ENCODE measurements around the gene APBB2.

- TF ChIP-seq SMC3 (IDR thresholded peaks at IDR 0.05; ENCODE audit: low read depth, low read length): no peak
- TF ChIP-seq CTCF (conservative IDR thresholded peaks at IDR 0.05; ENCODE audit: low read depth, low read length): no peak
- no peak for TF ChIP-seq POLR2A (IDR thresholded peaks at IDR 0.05; ENCODE audit: low read depth, low read length)
- TF ChIP-seq MAZ (IDR thresholded peaks at IDR 0.05; ENCODE audit: borderline replicate concordance, low read depth, low read length): no peak
- no peak for TF ChIP-seq FOS (IDR thresholded peaks at IDR 0.05; ENCODE audit: low read depth, low read length)
- no peak for TF ChIP-seq RAD21 (IDR thresholded peaks at IDR 0.05; ENCODE audit: low read length)
- no peak for TF ChIP-seq MAFK (IDR thresholded peaks at IDR 0.05; ENCODE audit: low read depth, low read length)
- TF ChIP-seq RFX5 (IDR thresholded peaks at IDR 0.05; ENCODE audit: low read depth, low read length): no peak
- no peak for TF ChIP-seq ELK1 (IDR thresholded peaks at IDR 0.05; ENCODE audit: borderline replicate concordance, low read depth, low read length)
- no peak for TF ChIP-seq BHLHE40 (IDR thresholded peaks at IDR 0.05; ENCODE audit: low read depth, low read length)
Measured at GRCh38 chr4:41108481-41108880, 105.9 kb downstream of the APBB2 start.

All from IMR-90 (cell line).